KMS-11 (cell line): ENCODE data around the gene ATP5PD.
A peak's percentile ranks its signal among the peaks of the same experiment; 100 is the strongest.

ENCODE experiments used
- H2AFZ ChIP-seq: fragments of 200-600 bp; sonication (generic); 2 replicates; pipeline ENCODE4 v1.6.1; 2016; ENCODE audit warnings: antibody characterized with exemption, mixed run types, low read depth
- H3K27ac ChIP-seq: fragments of 200-600 bp; sonication (generic); 2 replicates; pipeline ENCODE4 v1.6.1; 2016; ENCODE audit warnings: mild to moderate bottlenecking, mixed run types
- H3K27me3 ChIP-seq: fragments of 200-600 bp; sonication (generic); 2 replicates; pipeline ENCODE4 v1.6.1; 2017; ENCODE audit warnings: mild to moderate bottlenecking, low read depth, mixed run types, moderate library complexity; ENCODE audit not compliant: insufficient read depth
- H3K36me3 ChIP-seq: fragments of 200-600 bp; sonication (generic); 2 replicates; pipeline ENCODE4 v1.6.1; 2017; ENCODE audit warnings: mild to moderate bottlenecking, mixed run types; ENCODE audit not compliant: insufficient read depth
- H3K4me1 ChIP-seq: fragments of 200-600 bp; sonication (generic); 2 replicates; pipeline ENCODE4 v1.6.1; 2016; ENCODE audit warnings: mild to moderate bottlenecking, low read depth, mixed run types; ENCODE audit not compliant: poor library complexity, severe bottlenecking
- H3K4me2 ChIP-seq: fragments of 200-600 bp; sonication (generic); 2 replicates; pipeline ENCODE4 v1.7.0; 2016; ENCODE audit warnings: mild to moderate bottlenecking, mixed run types
- H3K4me3 ChIP-seq: fragments of 200-600 bp; sonication (generic); IDR thresholded peaks from 2 replicates; pipeline ENCODE4 v1.6.1; 2017; ENCODE audit warnings: low read depth, low read length, mixed read lengths; ENCODE audit not compliant: insufficient read depth
- H3K79me2 ChIP-seq: fragments of 200-600 bp; sonication (generic); 2 replicates; pipeline ENCODE4 v1.6.1; 2016; ENCODE audit warnings: low read depth, mixed run types; ENCODE audit not compliant: insufficient read depth
- H3K9ac ChIP-seq: fragments of 200-600 bp; sonication (generic); 2 replicates; pipeline ENCODE4 v1.6.1; 2016; ENCODE audit warnings: mild to moderate bottlenecking, mixed run types
- H4K20me1 ChIP-seq: fragments of 200-600 bp; sonication (generic); 2 replicates; pipeline ENCODE4 v1.6.1; 2016; ENCODE audit warnings: mild to moderate bottlenecking, mixed run types; ENCODE audit not compliant: insufficient read depth
- CTCF ChIP-seq: fragments of 200-600 bp; sonication (generic); conservative IDR thresholded peaks from 2 replicates; pipeline ENCODE4 v1.6.1; 2017; ENCODE audit warnings: low read depth, mild to moderate bottlenecking, antibody characterized with exemption, low read length, moderate library complexity, mixed read lengths

Gene ATP5PD

GRCh38 chr17:75046407-75047289 lies at the start of gene ATP5PD, which contains the start of gene KCTD2:
TSS of gene ATP5PD (minus strand) at chr17:75046969. CDS start at chr17:75042650, 4,319 bp downstream.
TSS of gene KCTD2 (plus strand) at chr17:75047225. CDS start at chr17:75047251, 26 bp downstream.
- H2AFZ ChIP-seq = peak within 1 kb of the TSS; percentile 85
- no peak within 1 kb of the TSS for H3K4me3 ChIP-seq
- peak within 1 kb of the TSS; percentile 67 for H3K4me2 ChIP-seq
- peak within 1 kb of the TSS; percentile 61 for H3K9ac ChIP-seq
- H3K27me3 ChIP-seq = no peaks in the 10 kb centered on the region
- no peaks in the 10 kb centered on the region for H3K36me3 ChIP-seq
- peaks cover 30% of the 10 kb centered on the region for H3K4me1 ChIP-seq
- no peaks in the 10 kb centered on the region for H4K20me1 ChIP-seq
- TF ChIP-seq CTCF = no peak
- H3K79me2 ChIP-seq = peaks cover 32% of the 10 kb centered on the region; the same call in 1 of the 2 replicates
- peak within 1 kb of the TSS; percentile 42; the same call in 1 of the 2 replicates for H3K27ac ChIP-seq

- H3K4me2 ChIP-seq = no peak overlapping the region
- H3K9ac ChIP-seq = no peak overlapping the region
- H3K27ac ChIP-seq = no peak overlapping the region
- no peaks in the 10 kb centered on the region; the same call in 1 of the 2 replicates for H3K27me3 ChIP-seq
- no peak for TF ChIP-seq CTCF
- H2AFZ ChIP-seq = no peak overlapping the region
- H3K4me1 ChIP-seq = no peaks in the 10 kb centered on the region
- H3K4me3 ChIP-seq = no peak overlapping the region
- H3K36me3 ChIP-seq = no peaks in the 10 kb centered on the region
- no peaks in the 10 kb centered on the region for H4K20me1 ChIP-seq
- no peaks in the 10 kb centered on the region for H3K79me2 ChIP-seq
Observed at GRCh38 chr17:75096082-75096625, 49.4 kb upstream of the ATP5PD start.

- Histone ChIP-seq H3K9ac (no peak overlapping the region), H3K27me3 (no peaks in the 10 kb centered on the region; the same call in 1 of the 2 replicates), H3K4me2 (no peak overlapping the region), H3K27ac (no peak overlapping the region), H4K20me1 (no peaks in the 10 kb centered on the region), H3K79me2 (no peaks in the 10 kb centered on the region), H3K4me3 (no peak overlapping the region), H2AFZ (no peak overlapping the region), H3K36me3 (no peaks in the 10 kb centered on the region), H3K4me1 (no peaks in the 10 kb centered on the region)
- TF ChIP-seq CTCF = no peak
Observed at GRCh38 chr17:75094871-75095399, 48.2 kb upstream of the ATP5PD start.

- H3K4me3 ChIP-seq = no peak overlapping the region
- no peak overlapping the region for H3K27ac ChIP-seq
- no peaks in the 10 kb centered on the region for H3K4me1 ChIP-seq
- TF ChIP-seq CTCF = no peak
- H3K9ac ChIP-seq = no peak overlapping the region
- no peaks in the 10 kb centered on the region for H3K79me2 ChIP-seq
- no peak overlapping the region for H2AFZ ChIP-seq
- no peaks in the 10 kb centered on the region for H4K20me1 ChIP-seq
- H3K27me3 ChIP-seq = no peaks in the 10 kb centered on the region; the same call in 1 of the 2 replicates
- no peak overlapping the region for H3K4me2 ChIP-seq
- H3K36me3 ChIP-seq = no peaks in the 10 kb centered on the region
Observed at GRCh38 chr17:75093548-75094158, 46.9 kb upstream of the ATP5PD start.
